Hepatocyte (in vitro differentiated cells): Measurements from ENCODE around the gene DACT1.

Source experiments
- EZH2 ChIP-seq: fragments of 200-600 bp; sonication (generic); IDR thresholded peaks from 2 replicates; pipeline ENCODE4 v1.6.1; 2016; ENCODE audit warnings: antibody characterized with exemption, mild to moderate bottlenecking, borderline replicate concordance
- TF ChIP-seq, protein P1 (sequence below): fragments of 200-600 bp; sonication (generic); IDR thresholded peaks from 2 replicates; pipeline ENCODE4 v1.5.1; 2016; ENCODE audit warnings: antibody characterized with exemption, mild to moderate bottlenecking; ENCODE audit not compliant: poor library complexity

DNA sequence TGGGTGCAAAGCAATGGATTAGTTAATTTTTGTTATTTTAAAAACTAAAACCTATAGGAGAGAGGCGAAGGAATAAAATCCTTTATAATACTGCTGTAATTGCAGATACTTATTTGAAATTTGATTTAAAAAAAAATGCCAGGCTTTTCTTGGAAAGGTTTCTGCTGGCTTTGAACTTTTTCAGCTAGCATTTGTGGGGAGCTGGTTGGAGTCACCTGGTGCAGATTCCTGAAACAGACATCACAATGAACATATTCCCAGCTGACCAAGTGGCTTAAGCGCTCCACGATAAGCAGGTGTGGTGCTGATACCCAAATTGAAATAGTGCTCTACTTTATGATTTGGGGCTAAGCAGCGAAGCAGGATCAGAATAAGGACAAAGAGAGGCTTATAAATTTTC, 42.9 kb downstream of the DACT1 start:
- TF ChIP-seq, protein P1, sequence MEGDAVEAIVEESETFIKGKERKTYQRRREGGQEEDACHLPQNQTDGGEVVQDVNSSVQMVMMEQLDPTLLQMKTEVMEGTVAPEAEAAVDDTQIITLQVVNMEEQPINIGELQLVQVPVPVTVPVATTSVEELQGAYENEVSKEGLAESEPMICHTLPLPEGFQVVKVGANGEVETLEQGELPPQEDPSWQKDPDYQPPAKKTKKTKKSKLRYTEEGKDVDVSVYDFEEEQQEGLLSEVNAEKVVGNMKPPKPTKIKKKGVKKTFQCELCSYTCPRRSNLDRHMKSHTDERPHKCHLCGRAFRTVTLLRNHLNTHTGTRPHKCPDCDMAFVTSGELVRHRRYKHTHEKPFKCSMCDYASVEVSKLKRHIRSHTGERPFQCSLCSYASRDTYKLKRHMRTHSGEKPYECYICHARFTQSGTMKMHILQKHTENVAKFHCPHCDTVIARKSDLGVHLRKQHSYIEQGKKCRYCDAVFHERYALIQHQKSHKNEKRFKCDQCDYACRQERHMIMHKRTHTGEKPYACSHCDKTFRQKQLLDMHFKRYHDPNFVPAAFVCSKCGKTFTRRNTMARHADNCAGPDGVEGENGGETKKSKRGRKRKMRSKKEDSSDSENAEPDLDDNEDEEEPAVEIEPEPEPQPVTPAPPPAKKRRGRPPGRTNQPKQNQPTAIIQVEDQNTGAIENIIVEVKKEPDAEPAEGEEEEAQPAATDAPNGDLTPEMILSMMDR = no peak
- no peak for TF ChIP-seq EZH2
